ENCODE measurements around the gene TRIM21. TPM values are rescaled to one million over a fixed set of nuclear protein-coding genes. Genes with fewer than 3 reads are reported as not detected.

The TRIM21 gene
- 1 to 10 TPM; 1.6 to 9.0 (median 4.2) TPM for total RNA-seq

GRCh38 chr11:4393209-4393857 lies at the start of gene TRIM21:
Gene TRIM21 (minus strand): TSS chr11:4393702. CDS start chr11:4390409, 3,293 bp downstream.
- Histone ChIP-seq H3K27me3 (no peaks in the 10 kb centered on the region), H3K4me1 (peaks cover 4 to 7% of the 10 kb centered on the region in 2 donors), H3K4me3 (peak within 1 kb of the TSS; percentile 91 to 98 (median 98)), H3K9me3 (no peaks in the 10 kb centered on the region), H3K36me3 (peaks cover 0 to 20% of the 10 kb centered on the region in 2 donors), H3K27ac (peak within 1 kb of the TSS; percentile 81 to 84 (median 82))
- ATAC-seq (peak; percentile 98 to 100), DNase-seq (peak; percentile 53 to 72)
- intact Hi-C loops (cut with DNase I; ENCODE audit: low total_unique reads), result no loop called here
- in situ Hi-C loops (cut with MboI; ENCODE audit: low sequenced_read_pairs in 4 of 4), result no loop called here
- TF ChIP-seq POLR2A (IDR thresholded peaks at IDR 0.05), result no peak
- TF ChIP-seq, protein P1, sequence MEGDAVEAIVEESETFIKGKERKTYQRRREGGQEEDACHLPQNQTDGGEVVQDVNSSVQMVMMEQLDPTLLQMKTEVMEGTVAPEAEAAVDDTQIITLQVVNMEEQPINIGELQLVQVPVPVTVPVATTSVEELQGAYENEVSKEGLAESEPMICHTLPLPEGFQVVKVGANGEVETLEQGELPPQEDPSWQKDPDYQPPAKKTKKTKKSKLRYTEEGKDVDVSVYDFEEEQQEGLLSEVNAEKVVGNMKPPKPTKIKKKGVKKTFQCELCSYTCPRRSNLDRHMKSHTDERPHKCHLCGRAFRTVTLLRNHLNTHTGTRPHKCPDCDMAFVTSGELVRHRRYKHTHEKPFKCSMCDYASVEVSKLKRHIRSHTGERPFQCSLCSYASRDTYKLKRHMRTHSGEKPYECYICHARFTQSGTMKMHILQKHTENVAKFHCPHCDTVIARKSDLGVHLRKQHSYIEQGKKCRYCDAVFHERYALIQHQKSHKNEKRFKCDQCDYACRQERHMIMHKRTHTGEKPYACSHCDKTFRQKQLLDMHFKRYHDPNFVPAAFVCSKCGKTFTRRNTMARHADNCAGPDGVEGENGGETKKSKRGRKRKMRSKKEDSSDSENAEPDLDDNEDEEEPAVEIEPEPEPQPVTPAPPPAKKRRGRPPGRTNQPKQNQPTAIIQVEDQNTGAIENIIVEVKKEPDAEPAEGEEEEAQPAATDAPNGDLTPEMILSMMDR (IDR thresholded peaks at IDR 0.05 in 4 of 5, conservative IDR thresholded peaks at IDR 0.05 in 1 of 5), result no peak

DNA sequence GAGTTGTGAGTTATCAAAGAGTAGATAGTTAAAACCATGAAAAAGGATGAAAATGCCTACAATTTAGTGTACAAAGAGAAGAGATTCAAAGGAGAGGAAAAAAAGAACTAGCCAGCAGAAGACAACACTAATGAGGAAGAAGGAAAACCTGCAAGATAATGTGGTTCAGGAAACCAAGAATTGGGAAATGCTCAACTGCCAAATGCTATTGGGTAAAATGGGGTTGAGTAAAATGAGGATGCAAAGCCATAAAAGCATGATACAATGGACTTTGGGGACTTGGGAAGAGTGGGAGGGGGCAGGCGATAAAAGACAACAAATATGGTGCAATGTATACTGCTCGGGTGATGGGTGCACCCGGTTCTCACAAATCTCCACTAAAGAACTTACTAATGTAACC lies 48.0 kb upstream of the TRIM21 start:
- DNase-seq, result no peak
- in situ Hi-C loops (cut with MboI; ENCODE audit: low sequenced_read_pairs in 4 of 4) (no loop called here), intact Hi-C loops (cut with DNase I; ENCODE audit: low total_unique reads) (loop anchor here (10.0 kb wide), 1 partner anchor 57 kb away; no protein-coding TSS in a partner anchor)
- Histone ChIP-seq H3K4me3 (no peak overlapping the region), H3K27ac (no peak overlapping the region), H3K27me3 (no peaks in the 10 kb centered on the region), H3K36me3 (no peaks in the 10 kb centered on the region), H3K9me3 (no peaks in the 10 kb centered on the region), H3K4me1 (no peaks in the 10 kb centered on the region)
- no peak for ATAC-seq
- no peak for TF ChIP-seq POLR2A (IDR thresholded peaks at IDR 0.05)
- TF ChIP-seq, protein P1 (IDR thresholded peaks at IDR 0.05 in 4 of 5, conservative IDR thresholded peaks at IDR 0.05 in 1 of 5), result no peak

DNA sequence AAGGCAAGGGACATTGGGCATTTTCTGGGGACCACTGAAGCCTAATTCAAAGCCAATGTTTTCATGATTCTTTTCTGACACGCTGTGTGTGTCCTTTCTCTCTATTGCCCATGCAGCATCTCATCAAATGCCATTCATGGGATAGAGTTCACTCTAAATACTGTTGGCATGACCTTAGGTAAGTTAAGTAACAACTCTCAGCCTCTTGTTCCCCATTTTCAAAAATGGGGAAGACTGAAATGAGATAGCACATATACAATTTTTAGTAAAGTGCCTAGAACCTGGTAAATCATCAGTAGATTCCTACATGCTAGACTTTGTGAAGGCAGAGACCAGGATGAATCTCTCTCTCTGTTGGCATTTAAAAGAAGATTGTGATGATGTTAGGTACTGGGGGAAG lies 42.9 kb upstream of the TRIM21 start:
- ATAC-seq (no peak), DNase-seq (no peak)
- in situ Hi-C loops (cut with MboI; ENCODE audit: low sequenced_read_pairs in 4 of 4) (no loop called here), intact Hi-C loops (cut with DNase I; ENCODE audit: low total_unique reads) (no loop called here)
- Histone ChIP-seq H3K36me3 (no peaks in the 10 kb centered on the region), H3K27me3 (no peaks in the 10 kb centered on the region), H3K4me3 (no peak overlapping the region), H3K27ac (no peak overlapping the region), H3K4me1 (no peaks in the 10 kb centered on the region), H3K9me3 (no peaks in the 10 kb centered on the region)
- TF ChIP-seq, protein P1 (IDR thresholded peaks at IDR 0.05 in 4 of 5, conservative IDR thresholded peaks at IDR 0.05 in 1 of 5), result no peak
- no peak for TF ChIP-seq POLR2A (IDR thresholded peaks at IDR 0.05)

DNA sequence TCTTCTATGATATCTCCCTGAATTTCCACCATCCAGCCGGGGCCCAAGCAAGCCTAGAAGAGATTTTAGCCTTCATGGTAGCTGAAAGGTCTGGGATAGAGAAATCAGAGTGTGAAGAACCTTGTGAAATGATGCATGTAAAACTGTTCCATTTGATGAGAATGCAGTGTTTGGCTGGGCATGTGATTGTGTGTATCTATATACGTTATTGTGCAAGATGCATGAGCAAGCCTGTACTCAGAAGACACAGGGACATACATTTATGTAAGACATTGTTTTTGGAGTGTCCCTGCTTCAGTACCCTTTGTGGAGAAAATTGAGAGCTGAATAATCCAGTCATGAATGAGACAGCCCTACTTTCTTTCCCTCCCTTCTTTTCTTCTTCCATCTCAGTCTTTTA lies 40.4 kb upstream of the TRIM21 start:
- no peaks in the 10 kb centered on the region for H3K9me3 ChIP-seq
- H3K4me1 ChIP-seq, result no peaks in the 10 kb centered on the region
- DNase-seq, result no peak
- H3K27me3 ChIP-seq, result no peaks in the 10 kb centered on the region
- TF ChIP-seq, protein P1 (IDR thresholded peaks at IDR 0.05 in 4 of 5, conservative IDR thresholded peaks at IDR 0.05 in 1 of 5), result no peak
- no peak for TF ChIP-seq POLR2A (IDR thresholded peaks at IDR 0.05)
- intact Hi-C loops (cut with DNase I; ENCODE audit: low total_unique reads) (no loop called here), in situ Hi-C loops (cut with MboI; ENCODE audit: low sequenced_read_pairs in 4 of 4) (no loop called here)
- ATAC-seq, result no peak
- no peak overlapping the region for H3K27ac ChIP-seq
- no peaks in the 10 kb centered on the region for H3K36me3 ChIP-seq
- H3K4me3 ChIP-seq, result no peak overlapping the region

All from gastrocnemius medialis (tissue), 4 donors.